Fibroblast of lung (primary cell): ENCODE results near the gene CD244.

Experiments used
- CTCF ChIP-seq, 2 donors: IDR thresholded peaks in 1 of 2; conservative IDR thresholded peaks in 1 of 2; 1 replicate in 1 of 2; 2 replicates in 1 of 2; pipeline ENCODE4 v1.5.1; 2011 to 2012; ENCODE audit warnings: low read length in 2 of 2, control low read depth in 1 of 2, inconsistent platforms in 1 of 2, low read depth in 1 of 2, mild to moderate bottlenecking in 1 of 2
- EZH2 ChIP-seq: IDR thresholded peaks from 2 replicates; pipeline ENCODE4 v1.5.1; 2012; ENCODE audit warnings: low read length, control low read depth, mild to moderate bottlenecking; ENCODE audit errors: missing control alignments

GRCh38 chr1:160813215-160813614 lies 49.5 kb downstream of the CD244 start:
- TF ChIP-seq CTCF (conservative IDR thresholded peaks at IDR 0.05 in 1 of 2, IDR thresholded peaks at IDR 0.05 in 1 of 2; ENCODE audit: low read depth in 1 of 2, low read length in 2 of 2), result no peak
- TF ChIP-seq EZH2, result no peak
